Naive thymus-derived CD4-positive, alpha-beta T cell (primary cell): Measurements from ENCODE around the gene GRK5. TPM values are rescaled to one million over a fixed set of nuclear protein-coding genes. Genes with fewer than 3 reads are reported as not detected.
A peak's percentile ranks its signal among the peaks of the same experiment; 100 is the strongest.

ENCODE experiments used
- ATAC-seq: fragments of 150-1000 bp; cut with Tn5 transposase; 2 replicates; pipeline ENCODE4 v1.10.0; 2021; ENCODE audit warnings: mild to moderate bottlenecking, moderate library complexity
- CTCF ChIA-PET: fragments of 350-600 bp; sonication (Branson Sonifier 250); formaldehyde crosslinking; loops from one replicate; lab custom pipeline; 2021; ENCODE audit warnings: antibody characterized with exemption; lab: Charles Lee
- POLR2A ChIA-PET: fragments of 350-600 bp; sonication (Branson Sonifier 250); formaldehyde crosslinking; loops from one replicate; lab custom pipeline; 2021; ENCODE audit warnings: antibody characterized with exemption, inconsistent platforms; lab: Charles Lee
- DNase-seq, 9 donors: peaks; one replicate each; pipeline versions ENCODE4 v3.0.0 to v3.0.0-alpha.2; 2020 to 2022; ENCODE audit warnings: mixed read lengths in 1 of 9
- H3K27ac ChIP-seq: one replicate; pipeline ENCODE4 v1.7.0; 2013; ENCODE audit warnings: mild to moderate bottlenecking, low read depth, low read length, moderate library complexity
- H3K27me3 ChIP-seq, 2 donors: one replicate each; pipeline ENCODE4 v1.7.0; 2013; ENCODE audit warnings: low read length in 2 of 2, mild to moderate bottlenecking in 2 of 2, moderate library complexity in 2 of 2; ENCODE audit not compliant: control insufficient read depth in 2 of 2, insufficient read depth in 2 of 2
- H3K36me3 ChIP-seq, 3 experiments: 1 replicate in 2 of 3; 2 replicates in 1 of 3; pipeline ENCODE4 v1.7.0; 2013; ENCODE audit warnings: low read length in 3 of 3, mild to moderate bottlenecking in 3 of 3, moderate library complexity in 1 of 3; ENCODE audit not compliant: insufficient read depth in 3 of 3, control insufficient read depth in 2 of 3
- H3K4me1 ChIP-seq, 2 donors: one replicate each; pipeline ENCODE4 v1.7.0; 2013; ENCODE audit warnings: low read length in 2 of 2, mild to moderate bottlenecking in 2 of 2, moderate library complexity in 1 of 2; ENCODE audit not compliant: control insufficient read depth in 2 of 2, insufficient read depth in 2 of 2
- H3K4me3 ChIP-seq: 2 replicates; pipeline ENCODE4 v1.7.0; 2013; ENCODE audit warnings: mild to moderate bottlenecking, low read length
- H3K9me3 ChIP-seq, 3 experiments: 1 replicate in 2 of 3; 2 replicates in 1 of 3; pipeline ENCODE4 v1.7.0; 2013; ENCODE audit warnings: low read length in 3 of 3; ENCODE audit not compliant: control insufficient read depth in 2 of 3
- H3K27ac Mint-ChIP-seq, 9 donors: one replicate each; pipeline ENCODE4 v1.8.0; 2020 to 2022; ENCODE audit warnings: mixed read lengths in 9 of 9, mild to moderate bottlenecking in 8 of 9, moderate library complexity in 5 of 9, inconsistent platforms in 2 of 9
- H3K27me3 Mint-ChIP-seq, 5 donors: one replicate each; pipeline ENCODE4 v1.8.0; 2021 to 2022; ENCODE audit warnings: mixed read lengths in 5 of 5, mild to moderate bottlenecking in 1 of 5
- H3K36me3 Mint-ChIP-seq, 5 donors: one replicate each; pipeline ENCODE4 v1.8.0; 2020 to 2022; ENCODE audit warnings: mixed read lengths in 5 of 5, mild to moderate bottlenecking in 3 of 5, inconsistent platforms in 1 of 5
- H3K4me1 Mint-ChIP-seq, 7 donors: one replicate each; pipeline ENCODE4 v1.8.0; 2020 to 2022; ENCODE audit warnings: mixed read lengths in 7 of 7, mild to moderate bottlenecking in 3 of 7, inconsistent platforms in 1 of 7
- H3K4me3 Mint-ChIP-seq, 10 donors: one replicate each; pipeline ENCODE4 v1.8.0; 2020 to 2022; ENCODE audit warnings: mild to moderate bottlenecking in 10 of 10, mixed read lengths in 10 of 10, moderate library complexity in 6 of 10, inconsistent platforms in 2 of 10
- H3K9me3 Mint-ChIP-seq, 11 donors: one replicate each; pipeline ENCODE4 v1.8.0; 2020 to 2022; ENCODE audit warnings: mixed read lengths in 11 of 11, mild to moderate bottlenecking in 4 of 11, inconsistent platforms in 1 of 11, moderate library complexity in 1 of 11
- intact Hi-C, 2 donors: fragments of 100-400 bp; cut with micrococcal nuclease; formaldehyde crosslinking; loops; one replicate each; pipeline ENCODE4 v1.15.1; 2023
- polyA plus RNA-seq, 2 donors: library from polyadenylated mRNA; unstranded; fragments of 300-500 nt; fragmentation: Illumina TruSeq; gene quantifications; one replicate each; pipeline ENCODE4 v1.2.3, GENCODE V29; 2021
- total RNA-seq, 6 experiments: library from RNA in 5 of 6; stranded (reverse) in 5 of 6; gene quantifications; 1 replicate in 5 of 6; 2 replicates in 1 of 6; pipeline ENCODE4 v1.2.3 and lab custom pipeline; 2021 to 2026

The GRK5 gene
- total and polyA plus RNA-seq, 7 experiments from 2014 or later, result 16.4 to 45.2 (median 30.3) TPM

DNA sequence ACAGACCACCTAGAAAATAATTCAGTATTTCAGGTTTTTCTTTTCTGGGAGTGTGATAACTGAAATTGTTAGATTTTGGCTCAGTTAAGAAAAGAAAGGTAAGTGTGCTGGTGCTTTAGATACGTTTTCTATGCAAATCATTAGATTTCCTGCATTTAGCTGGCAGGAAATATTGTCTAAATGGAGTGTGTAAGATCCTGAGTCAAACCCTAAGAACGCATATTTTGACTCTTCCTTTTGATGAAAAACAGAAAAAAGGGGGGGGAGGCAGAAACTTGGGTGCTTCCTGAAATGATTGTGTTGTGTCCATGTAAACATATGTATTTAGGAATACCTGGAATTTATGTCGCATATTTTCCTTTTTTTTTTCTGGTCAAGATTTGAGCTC lies 1.2 kb downstream of the GRK5 start:
- ATAC-seq, result no peak
- H3K27ac Mint-ChIP-seq, result peak overlapping the region; percentile 90 to 97 (median 92)
- H3K4me1 ChIP-seq, result peaks cover 30 to 46% of the 10 kb centered on the region in 2 donors
- peak overlapping the region; percentile 75 for H3K4me3 ChIP-seq
- CTCF ChIA-PET, result interaction anchor here (0.6 to 2.7 kb wide), 9 partner anchors 10 to 332 kb away, joined by 3 to 11 read pairs (median 4); no protein-coding TSS in a partner anchor
- no peaks in the 10 kb centered on the region for H3K9me3 Mint-ChIP-seq
- POLR2A ChIA-PET, result interaction anchor here (0.6 to 7.3 kb wide), 13 partner anchors 9 to 333 kb away, joined by 3 to 65 read pairs (median 3); partner anchors contain the start of genes PRDX3 and RGS10
- H3K27ac ChIP-seq, result peak overlapping the region; percentile 79
- peaks cover 0 to 4% (median 0%) of the 10 kb centered on the region in 5 donors for H3K36me3 Mint-ChIP-seq
- DNase-seq, result peak in 3 of 9 donors; percentile 5 to 18 (median 17)
- no peaks in the 10 kb centered on the region for H3K27me3 ChIP-seq
- no peaks in the 10 kb centered on the region for H3K27me3 Mint-ChIP-seq
- no peaks in the 10 kb centered on the region for H3K36me3 ChIP-seq
- intact Hi-C loops, result loop anchor here (1.0 to 10.0 kb wide), 8 partner anchors 26 to 649 kb away; partner anchors contain the start of genes CACUL1 (in 1 of the 2), DENND10 (in 1 of the 2) and INPP5F (in 1 of the 2)
- H3K9me3 ChIP-seq, result no peaks in the 10 kb centered on the region
- H3K4me1 Mint-ChIP-seq, result peaks cover 48 to 61% (median 54%) of the 10 kb centered on the region in 7 donors
- H3K4me3 Mint-ChIP-seq, result peak overlapping the region; percentile 93 to 98 (median 96)

DNA sequence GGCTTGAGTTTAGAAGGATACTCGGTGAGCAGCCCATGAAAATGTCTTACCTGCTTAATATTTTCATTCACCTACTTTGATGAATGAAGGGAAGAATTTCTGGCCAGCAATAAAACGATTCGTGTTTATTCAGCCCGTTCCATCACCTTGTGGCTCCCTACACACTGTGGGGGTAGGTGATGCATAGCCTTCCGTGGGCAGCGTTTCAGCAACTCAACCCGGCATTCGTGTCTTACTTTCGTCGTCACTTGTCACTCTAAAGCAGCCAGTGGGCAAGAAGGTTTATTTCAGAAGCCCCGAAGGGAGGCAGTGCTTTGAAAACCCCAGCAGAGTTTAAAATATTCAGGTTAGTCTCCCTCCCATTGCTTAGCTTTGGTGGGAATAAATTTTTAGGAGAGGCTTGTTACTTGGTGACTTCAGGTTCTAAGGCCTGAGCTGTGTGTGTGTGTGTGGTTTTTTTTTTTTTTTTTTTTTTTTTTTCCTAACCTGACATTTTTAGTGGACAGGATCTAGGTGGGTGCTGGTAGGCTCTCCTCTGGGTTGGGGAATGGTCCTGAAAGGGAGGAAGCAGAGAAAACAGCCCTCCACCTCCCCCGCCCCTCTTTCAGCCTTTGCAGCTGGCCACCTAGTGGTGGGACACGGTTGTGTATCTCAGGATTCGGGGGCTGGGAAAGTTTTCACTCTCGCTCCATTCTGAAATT lies 1.8 kb downstream of the GRK5 start:
- CTCF ChIA-PET, result interaction anchor here (0.6 to 2.3 kb wide), 13 partner anchors 8 to 237 kb away, joined by 3 to 10 read pairs (median 4); no protein-coding TSS in a partner anchor
- no peaks in the 10 kb centered on the region for H3K27me3 ChIP-seq
- peak overlapping the region; percentile 75 for H3K4me3 ChIP-seq
- peak; percentile 10 for ATAC-seq
- Mint-ChIP-seq H3K4me1 (peaks cover 52 to 67% (median 60%) of the 10 kb centered on the region in 7 donors), H3K9me3 (no peaks in the 10 kb centered on the region), H3K27me3 (no peaks in the 10 kb centered on the region), H3K27ac (peak overlapping the region; percentile 90 to 97 (median 92)), H3K4me3 (peak overlapping the region; percentile 93 to 98 (median 96)), H3K36me3 (peaks cover 0 to 5% (median 0%) of the 10 kb centered on the region in 5 donors)
- intact Hi-C loops, result loop anchor here (1.0 to 10.0 kb wide), 10 partner anchors 26 to 648 kb away; partner anchors contain the start of genes CACUL1 (in 1 of the 2), DENND10 (in 1 of the 2) and SFXN4 (in 1 of the 2)
- no peaks in the 10 kb centered on the region for H3K36me3 ChIP-seq
- peaks cover 30 to 53% of the 10 kb centered on the region in 2 donors for H3K4me1 ChIP-seq
- H3K27ac ChIP-seq, result peak overlapping the region; percentile 79
- POLR2A ChIA-PET, result interaction anchor here (0.5 to 7.3 kb wide), 13 partner anchors 9 to 333 kb away, joined by 3 to 65 read pairs (median 4); partner anchors contain the start of gene RGS10
- DNase-seq, result peak; percentile 26 to 77 (median 60)
- no peaks in the 10 kb centered on the region for H3K9me3 ChIP-seq

DNA sequence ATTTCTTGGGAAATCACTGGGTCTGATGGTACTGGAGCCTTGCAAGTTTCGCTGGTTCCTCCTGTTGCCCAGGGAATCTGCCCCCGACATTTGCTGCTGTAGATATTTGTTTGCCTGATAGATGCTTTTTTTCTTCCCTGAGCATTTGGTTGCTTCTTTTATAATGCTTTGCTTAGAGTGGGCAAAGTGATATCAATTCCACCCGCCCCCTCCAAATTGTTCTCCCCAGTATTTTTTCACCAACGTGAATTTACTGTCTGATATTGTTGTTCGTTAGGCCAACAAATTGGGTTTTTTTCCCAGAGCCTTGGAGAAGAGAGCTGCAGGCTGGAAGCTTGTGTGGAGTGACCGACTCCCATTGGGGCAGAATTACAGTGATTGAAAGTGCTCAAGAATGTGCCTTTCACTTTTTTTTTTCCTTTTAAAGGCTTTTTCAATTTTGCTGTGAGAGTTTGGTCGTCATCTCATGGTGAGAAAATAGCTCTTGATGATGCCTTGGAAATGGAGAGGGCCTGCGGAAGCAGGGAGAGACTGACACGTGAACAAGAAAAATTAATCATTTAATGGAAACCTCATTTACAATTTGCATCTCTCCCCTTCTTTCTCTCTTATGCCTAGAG lies 2.5 kb downstream of the GRK5 start:
- H3K4me1 ChIP-seq, result peaks cover 30 to 59% of the 10 kb centered on the region in 2 donors
- Mint-ChIP-seq H3K9me3 (no peaks in the 10 kb centered on the region), H3K4me1 (peaks cover 55 to 70% (median 63%) of the 10 kb centered on the region in 7 donors), H3K27ac (peak overlapping the region; percentile 90 to 97 (median 92)), H3K4me3 (peak overlapping the region; percentile 93 to 98 (median 96)), H3K36me3 (peaks cover 0 to 10% (median 0%) of the 10 kb centered on the region in 5 donors), H3K27me3 (no peaks in the 10 kb centered on the region)
- ATAC-seq (no peak), DNase-seq (no peak)
- no peaks in the 10 kb centered on the region for H3K36me3 ChIP-seq
- ChIA-PET CTCF (interaction anchor here (0.6 to 2.3 kb wide), 8 partner anchors 8 to 236 kb away, joined by 3 to 10 read pairs (median 4); no protein-coding TSS in a partner anchor), POLR2A (interaction anchor here (0.5 to 7.3 kb wide), 8 partner anchors 8 to 332 kb away, joined by 3 to 65 read pairs (median 4); partner anchors contain the start of gene RGS10)
- peak overlapping the region; percentile 75 for H3K4me3 ChIP-seq
- H3K9me3 ChIP-seq, result no peaks in the 10 kb centered on the region
- peak overlapping the region; percentile 79 for H3K27ac ChIP-seq
- intact Hi-C loops, result loop anchor here (1.0 to 10.0 kb wide), 10 partner anchors 25 to 647 kb away; partner anchors contain the start of genes CACUL1 (in 1 of the 2), DENND10 (in 1 of the 2) and SFXN4 (in 1 of the 2)
- no peaks in the 10 kb centered on the region for H3K27me3 ChIP-seq

DNA sequence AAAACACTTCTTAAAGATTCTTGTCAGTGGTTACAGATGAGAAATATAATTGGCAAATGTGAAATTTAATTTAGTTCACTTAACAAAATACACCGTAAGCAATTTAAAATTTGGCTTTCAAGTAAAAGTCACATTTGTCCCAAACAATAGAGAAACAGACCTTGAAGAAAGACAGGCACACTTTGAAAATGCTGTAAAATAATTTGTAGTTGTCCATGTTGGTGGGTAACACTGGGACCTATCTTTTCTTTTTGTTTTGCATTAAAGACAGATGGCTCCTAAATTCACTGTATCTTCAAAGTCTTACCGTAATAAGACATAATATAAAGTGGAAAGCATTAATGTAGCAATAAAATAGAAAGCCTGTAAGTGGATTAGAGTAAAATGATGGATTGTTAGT lies 3.3 kb downstream of the GRK5 start:
- ChIA-PET POLR2A (interaction anchor here (7.3 kb wide), 1 partner anchor 97 kb away, joined by 65 read pairs; no protein-coding TSS in a partner anchor), CTCF (interaction anchor here (0.8 to 1.2 kb wide), 3 partner anchors 16 to 206 kb away, joined by 3 to 4 read pairs (median 3); no protein-coding TSS in a partner anchor)
- peak overlapping the region in 8 of 9 donors; percentile 86 to 97 (median 94) for H3K27ac Mint-ChIP-seq
- no peaks in the 10 kb centered on the region for H3K27me3 Mint-ChIP-seq
- DNase-seq (no peak), ATAC-seq (no peak)
- H3K36me3 Mint-ChIP-seq, result peaks cover 0 to 10% (median 0%) of the 10 kb centered on the region in 5 donors
- Histone ChIP-seq H3K4me3 (no peak overlapping the region), H3K36me3 (no peaks in the 10 kb centered on the region), H3K27ac (peak overlapping the region; percentile 85), H3K9me3 (no peaks in the 10 kb centered on the region), H3K4me1 (peaks cover 30 to 60% of the 10 kb centered on the region in 2 donors), H3K27me3 (no peaks in the 10 kb centered on the region)
- peak overlapping the region in 6 of 10 donors; percentile 29 to 82 (median 80) for H3K4me3 Mint-ChIP-seq
- H3K4me1 Mint-ChIP-seq, result peaks cover 60 to 73% (median 69%) of the 10 kb centered on the region in 7 donors
- H3K9me3 Mint-ChIP-seq, result no peaks in the 10 kb centered on the region
- intact Hi-C loops, result no loop called here

DNA sequence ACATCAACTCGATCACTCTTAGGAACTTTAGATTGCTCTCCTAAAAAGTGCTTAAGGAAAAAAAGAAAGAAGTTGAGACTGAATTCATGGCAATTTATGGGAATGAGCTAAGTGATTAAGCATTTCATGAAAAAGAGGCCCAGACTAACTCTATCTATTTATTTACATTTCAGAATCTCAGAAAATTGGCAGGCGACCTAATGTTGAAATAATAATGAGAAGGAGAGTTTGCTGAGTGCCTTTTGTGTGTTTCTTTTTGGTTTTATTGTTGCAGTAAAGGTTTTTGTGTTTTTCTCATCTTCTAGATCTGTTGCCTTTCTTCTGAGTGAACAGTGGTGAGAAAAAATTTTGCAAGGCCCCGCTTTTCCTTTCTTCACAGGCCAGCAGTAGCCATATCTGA lies 3.8 kb downstream of the GRK5 start:
- H3K4me1 ChIP-seq, result peaks cover 24 to 55% of the 10 kb centered on the region in 2 donors
- no peaks in the 10 kb centered on the region for H3K27me3 ChIP-seq
- Mint-ChIP-seq H3K9me3 (no peaks in the 10 kb centered on the region), H3K27me3 (no peaks in the 10 kb centered on the region), H3K4me1 (peaks cover 58 to 74% (median 72%) of the 10 kb centered on the region in 7 donors), H3K4me3 (peak overlapping the region; percentile 73 to 87 (median 81)), H3K36me3 (peaks cover 0 to 10% (median 0%) of the 10 kb centered on the region in 5 donors), H3K27ac (peak overlapping the region; percentile 86 to 97 (median 95))
- ATAC-seq (no peak), DNase-seq (no peak)
- ChIA-PET CTCF (interaction anchor here (0.8 to 1.8 kb wide), 3 partner anchors 79 to 205 kb away, joined by 3 to 11 read pairs (median 3); no protein-coding TSS in a partner anchor), POLR2A (interaction anchor here (1.2 to 7.3 kb wide), 3 partner anchors 78 to 289 kb away, joined by 3 to 65 read pairs (median 4); no protein-coding TSS in a partner anchor)
- no peaks in the 10 kb centered on the region for H3K36me3 ChIP-seq
- H3K27ac ChIP-seq, result peak overlapping the region; percentile 85
- H3K9me3 ChIP-seq, result no peaks in the 10 kb centered on the region
- intact Hi-C loops, result no loop called here
- peak overlapping the region; percentile 36 for H3K4me3 ChIP-seq
